ENCODE measurements around the gene PCSK4. TPM values are rescaled to one million over a fixed set of nuclear protein-coding genes. Genes with fewer than 3 reads are reported as not detected.
A peak's percentile ranks its signal among the peaks of the same experiment; 100 is the strongest.
"Not testable (repeated sequence)": the region's sequence is repeated elsewhere in the genome, so short reads cannot be mapped to it uniquely, and the experiment has no call there.

The PCSK4 gene
- total RNA-seq, 1 experiment from 2014 or later = 0.11 TPM

DNA sequence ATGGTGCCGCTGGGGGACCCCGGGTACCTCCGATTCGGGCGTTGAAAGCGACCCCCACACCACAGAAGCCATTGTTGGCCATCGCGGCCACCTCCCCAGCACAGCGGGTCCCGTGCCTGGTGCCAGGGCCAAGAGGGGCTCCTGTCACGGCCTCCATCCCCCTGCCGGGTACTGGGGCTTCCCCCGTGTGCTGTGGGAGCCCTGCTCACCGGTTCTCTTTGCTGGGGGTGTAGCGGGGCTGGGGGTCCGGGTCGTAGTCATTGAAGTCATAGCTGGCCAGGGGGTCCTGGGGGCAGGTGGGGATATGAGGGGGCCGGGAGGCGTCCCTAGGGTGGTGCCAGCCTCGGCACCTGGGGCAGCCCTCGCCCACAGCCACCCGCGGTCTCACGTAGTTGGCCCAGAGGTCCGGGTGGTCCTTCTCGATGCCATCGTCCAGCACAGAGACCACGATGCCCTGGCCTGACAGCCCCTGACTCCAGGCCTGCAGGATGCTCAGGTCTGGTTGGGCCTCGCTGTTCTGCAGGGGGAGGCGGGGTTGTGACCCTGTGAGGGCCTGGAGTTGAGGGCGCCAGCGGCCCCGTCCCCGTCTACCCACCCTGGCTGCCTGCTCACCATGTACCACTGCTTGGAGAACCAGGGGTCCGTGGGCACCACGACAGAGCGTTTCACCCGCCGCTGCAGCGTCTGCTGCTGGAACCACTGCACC lies 2.4 kb downstream of the PCSK4 start:
- no peak for DNase-seq (ENCODE audit: low read depth)

DNA sequence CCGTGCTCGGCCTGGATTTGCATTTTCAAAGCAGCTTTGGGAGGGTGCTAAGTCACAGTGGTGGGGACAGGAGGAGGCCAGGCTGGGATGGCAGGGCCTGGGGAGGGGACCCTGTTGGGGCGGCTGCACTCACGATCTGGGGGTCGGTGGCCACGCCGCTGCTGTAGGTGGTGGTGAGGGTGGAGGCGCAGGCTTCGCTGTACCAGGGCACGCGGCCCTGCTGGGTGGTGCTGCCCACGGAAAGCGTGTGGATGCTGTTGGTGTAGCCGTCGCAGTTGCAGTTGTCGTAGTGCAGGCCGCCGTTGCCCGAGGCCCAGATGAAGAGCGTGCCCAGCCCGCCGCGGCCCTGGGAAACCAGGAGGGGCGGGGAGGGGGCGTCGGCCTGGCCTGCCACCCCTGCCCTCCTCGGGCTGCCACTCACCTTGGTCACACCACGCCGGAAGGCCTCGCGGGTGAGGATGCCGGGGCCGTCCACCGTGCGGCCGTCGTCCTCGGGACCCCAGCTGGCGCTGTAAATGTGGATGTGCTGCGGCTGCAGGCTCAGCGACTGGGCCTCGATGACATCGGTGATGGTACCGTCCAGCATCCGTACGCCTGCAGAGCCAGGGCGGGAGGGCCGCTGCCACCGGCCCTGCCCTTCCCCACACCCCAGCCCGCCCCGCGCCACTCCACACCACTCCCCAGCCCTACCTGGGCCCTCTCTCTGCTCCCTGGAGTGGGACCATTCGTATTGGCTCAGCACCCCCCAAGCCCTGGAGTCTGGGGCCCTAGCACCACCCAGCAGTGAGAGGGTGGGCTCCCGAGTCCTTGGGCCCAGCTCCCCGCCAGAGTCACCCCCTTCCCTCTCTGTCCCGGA lies 3.2 kb downstream of the PCSK4 start:
- DNase-seq (ENCODE audit: low read depth) = no peak

DNA sequence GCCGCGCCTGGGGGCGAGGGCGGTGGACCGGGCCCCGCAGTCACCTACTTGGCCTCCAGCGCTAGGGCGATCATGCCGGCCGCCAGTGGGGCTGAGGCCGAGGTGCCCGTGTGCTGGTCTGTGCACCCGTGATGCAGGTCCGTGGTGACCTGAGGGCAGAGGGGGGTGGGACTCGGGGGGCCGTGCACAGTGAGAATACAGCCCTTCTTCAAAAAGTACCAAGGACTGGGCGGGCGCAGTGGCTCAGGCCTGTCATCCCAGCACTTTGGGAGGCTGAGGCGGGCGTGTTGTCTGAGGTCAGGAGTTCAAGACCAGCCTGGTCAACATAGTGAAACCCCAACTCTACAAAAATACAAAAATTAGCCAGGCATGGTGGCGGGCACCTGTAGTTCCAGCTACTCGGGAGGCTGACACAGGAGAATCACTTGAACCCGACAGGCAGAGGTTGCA lies 6.1 kb downstream of the PCSK4 start:
- no peak for DNase-seq (ENCODE audit: low read depth)

DNA sequence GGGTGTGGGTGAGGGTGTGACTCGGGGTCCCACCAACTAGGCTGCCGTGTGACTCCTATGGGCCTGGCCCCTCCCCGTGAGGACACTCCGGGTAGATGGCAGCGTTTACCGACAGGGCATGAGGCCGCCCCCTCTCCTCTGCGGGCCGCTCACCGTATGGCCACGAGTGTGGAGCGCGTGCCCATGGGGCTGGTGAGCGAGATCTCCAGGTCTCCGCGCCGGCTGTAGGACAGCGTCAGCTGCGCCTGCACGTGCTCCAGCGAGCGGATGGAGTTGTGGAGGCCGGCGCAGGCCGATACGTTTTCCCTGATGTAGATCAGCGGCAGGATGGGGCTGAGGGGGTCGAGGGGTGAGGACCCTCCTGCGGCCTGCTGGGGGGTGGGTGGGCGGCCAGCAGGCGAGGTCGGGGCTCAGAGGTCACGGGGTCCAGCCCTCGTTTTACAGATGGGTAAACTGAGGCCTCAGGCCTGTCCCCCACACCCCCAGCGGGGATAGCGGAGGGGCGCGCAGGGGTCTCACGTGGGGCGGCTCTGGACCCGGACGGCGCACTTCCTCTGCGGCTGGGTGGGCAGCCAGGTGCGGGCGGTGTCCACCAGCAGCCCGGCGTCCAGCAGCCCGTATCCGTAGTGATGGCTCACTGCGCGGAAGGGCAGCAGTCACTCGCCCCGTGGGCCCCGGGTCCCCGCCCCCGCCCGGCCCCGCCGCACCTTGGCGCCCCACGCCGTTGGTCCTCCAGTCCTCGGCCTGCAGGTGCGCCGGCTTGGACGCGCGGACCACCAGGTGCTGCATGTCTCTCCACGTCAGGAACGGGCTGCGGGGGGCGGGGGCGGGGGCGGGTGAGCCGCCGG lies 6.8 kb downstream of the PCSK4 start:
- DNase-seq (ENCODE audit: low read depth) = no peak

DNA sequence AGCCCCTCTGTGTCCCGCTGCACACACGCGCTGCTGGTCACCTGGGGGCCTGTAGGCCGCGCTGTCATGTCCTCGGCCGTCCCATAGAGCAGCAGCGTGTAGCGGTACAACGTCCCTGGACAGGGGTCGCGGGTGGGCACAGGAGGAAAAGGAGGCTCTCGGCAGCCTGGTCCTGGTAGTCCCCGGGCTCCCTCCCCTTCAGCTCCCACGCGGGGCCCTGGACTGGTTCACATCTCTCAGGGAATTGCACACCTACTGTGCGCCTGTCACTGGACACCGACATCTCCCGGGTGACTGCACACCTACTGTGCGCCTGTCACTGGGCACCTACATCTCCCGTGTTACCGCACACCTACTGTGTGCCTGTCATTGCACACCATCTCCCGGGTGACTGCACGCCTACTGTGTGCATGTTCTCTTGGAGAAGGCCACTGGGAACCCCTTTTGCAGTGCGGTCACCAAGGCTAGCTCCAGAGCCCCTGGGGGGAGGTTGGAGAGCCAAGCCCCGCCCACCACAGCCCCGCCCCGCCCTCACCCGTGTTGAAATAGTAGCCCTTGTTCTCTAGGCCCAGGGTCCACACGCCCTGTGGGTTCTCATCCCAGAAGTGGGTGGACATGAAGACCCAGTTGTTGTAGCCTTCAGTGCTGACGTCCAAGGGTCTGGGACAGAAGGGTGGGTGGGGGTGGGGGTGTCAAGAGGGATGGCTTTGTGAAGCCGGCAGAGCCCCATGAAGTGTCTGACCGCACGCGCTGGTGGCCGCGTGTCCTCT lies 7.6 kb downstream of the PCSK4 start:
- DNase-seq (ENCODE audit: low read depth) = no peak

DNA sequence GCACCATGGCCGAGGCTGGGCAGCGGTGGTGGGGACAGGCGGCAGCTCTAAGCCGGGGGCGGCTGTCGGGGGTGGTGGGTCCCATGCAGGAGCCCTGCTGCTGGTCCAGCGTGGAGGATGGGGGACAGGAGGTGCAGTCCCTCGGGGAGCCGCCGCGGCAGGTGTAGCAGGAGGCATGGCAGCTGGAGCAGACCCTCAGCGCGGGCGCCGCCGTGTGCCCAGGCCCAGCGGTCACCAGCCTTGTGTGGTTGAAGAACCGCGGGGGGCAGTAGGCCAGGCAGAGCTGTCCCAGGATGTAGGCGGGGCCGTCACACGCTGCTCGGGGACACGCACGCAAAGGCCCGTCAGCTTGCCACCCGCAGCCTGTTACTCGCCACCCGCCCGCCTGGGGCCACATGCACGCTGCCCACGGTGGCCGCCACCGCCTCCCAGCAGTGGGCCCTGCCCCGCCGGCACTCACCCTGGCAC lies 8.2 kb downstream of the PCSK4 start:
- DNase-seq (ENCODE audit: low read depth) = no peak

DNA sequence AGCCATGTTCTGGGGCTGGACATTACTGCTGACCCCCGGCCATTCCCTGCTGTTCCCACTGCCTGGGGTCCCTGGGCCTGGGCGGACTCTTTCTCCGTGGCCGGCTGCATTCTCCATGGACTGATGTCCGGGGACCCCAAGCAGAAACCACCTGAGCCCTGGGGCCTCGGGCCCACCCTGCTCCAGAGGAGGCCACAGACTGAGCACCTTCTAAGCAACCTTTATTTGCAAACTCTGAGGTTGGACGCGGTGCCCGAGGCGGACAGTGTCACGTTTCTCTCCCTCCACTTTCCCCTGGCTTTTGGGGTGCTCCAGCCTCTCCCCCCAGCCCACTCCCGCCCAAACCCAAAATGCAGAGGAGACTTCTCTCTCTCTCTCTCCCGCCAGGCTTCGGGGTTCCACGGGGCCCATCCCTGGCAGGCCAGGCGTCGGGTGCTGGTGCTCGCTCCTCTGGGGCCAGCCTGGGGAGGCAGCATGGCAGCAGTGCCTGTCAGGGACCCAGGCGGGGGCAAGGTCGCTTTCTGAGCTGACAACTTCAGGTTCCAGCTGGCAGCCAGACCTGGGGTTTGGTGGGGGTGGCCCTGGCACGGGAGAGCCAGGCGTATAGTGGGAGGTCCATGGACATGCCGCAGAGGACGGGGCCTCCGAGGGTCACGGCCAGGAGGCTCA lies 8.8 kb downstream of the PCSK4 start:
- no peak for DNase-seq (ENCODE audit: low read depth)

DNA sequence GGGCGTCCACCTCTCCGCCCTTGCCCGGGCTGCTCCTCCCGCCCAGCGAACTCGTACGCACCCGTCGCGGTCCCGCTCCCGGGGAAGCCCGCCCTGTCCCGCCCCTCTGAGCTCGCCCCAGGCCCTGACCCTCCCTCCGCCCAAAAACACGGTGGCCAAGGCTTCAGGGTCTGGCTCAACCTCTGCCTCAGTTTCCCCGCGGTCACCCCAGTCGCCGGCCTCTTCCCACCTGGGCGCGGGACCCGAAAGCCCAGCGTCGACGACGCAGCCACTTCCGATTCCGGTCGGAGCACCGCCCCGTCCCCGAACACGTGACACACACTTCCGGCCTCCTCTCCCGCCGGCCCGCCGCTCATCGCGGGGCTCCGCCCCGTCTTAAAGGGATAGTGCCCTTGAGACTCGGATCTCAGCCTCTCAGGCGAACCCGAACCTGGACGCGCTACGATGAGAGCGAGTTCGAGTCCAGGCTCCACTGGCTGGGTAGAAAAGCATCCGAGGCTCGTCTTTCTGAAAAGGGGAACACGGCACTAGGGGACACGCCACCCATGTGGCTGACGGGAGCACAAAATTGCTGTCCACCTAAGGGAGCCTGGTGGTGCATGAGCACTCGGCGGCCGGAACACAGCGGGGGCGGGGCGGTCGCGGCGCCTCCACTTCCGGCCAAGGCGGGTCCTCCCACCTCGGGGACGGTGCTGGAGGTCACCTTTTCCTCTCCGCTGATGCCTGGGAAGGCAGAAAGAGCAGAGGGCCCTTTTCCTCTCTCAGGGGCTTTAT lies 11.0 kb downstream of the PCSK4 start, which contains the start of gene C19orf25:
TSS of gene C19orf25 (minus strand) at position 282 of the 774 bp plus-strand sequence. CDS start 312 bp downstream, outside the sequence.
- DNase-seq (ENCODE audit: low read depth) = peak; percentile 97

DNA sequence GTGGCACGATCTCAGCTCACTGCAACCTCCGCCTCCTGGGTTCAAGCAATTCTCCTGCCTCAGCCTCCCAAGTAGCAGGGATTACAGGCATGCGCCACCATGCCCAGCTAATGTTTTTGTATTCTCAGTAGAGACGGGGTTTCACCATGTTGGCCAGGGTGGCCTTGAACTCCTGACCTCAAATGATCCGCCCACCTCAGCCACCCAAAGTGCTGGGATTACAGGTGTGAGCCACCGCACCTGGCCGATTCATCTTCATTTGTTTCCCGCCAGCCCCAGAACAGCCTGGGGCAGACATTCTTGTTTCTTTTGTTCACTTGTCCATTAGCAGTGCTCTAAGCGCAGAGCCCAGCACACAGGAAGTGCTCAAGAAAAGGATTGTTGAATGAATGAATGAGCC lies 13.1 kb downstream of the PCSK4 start:
- DNase-seq (ENCODE audit: low read depth) = not testable (repeated sequence)

DNA sequence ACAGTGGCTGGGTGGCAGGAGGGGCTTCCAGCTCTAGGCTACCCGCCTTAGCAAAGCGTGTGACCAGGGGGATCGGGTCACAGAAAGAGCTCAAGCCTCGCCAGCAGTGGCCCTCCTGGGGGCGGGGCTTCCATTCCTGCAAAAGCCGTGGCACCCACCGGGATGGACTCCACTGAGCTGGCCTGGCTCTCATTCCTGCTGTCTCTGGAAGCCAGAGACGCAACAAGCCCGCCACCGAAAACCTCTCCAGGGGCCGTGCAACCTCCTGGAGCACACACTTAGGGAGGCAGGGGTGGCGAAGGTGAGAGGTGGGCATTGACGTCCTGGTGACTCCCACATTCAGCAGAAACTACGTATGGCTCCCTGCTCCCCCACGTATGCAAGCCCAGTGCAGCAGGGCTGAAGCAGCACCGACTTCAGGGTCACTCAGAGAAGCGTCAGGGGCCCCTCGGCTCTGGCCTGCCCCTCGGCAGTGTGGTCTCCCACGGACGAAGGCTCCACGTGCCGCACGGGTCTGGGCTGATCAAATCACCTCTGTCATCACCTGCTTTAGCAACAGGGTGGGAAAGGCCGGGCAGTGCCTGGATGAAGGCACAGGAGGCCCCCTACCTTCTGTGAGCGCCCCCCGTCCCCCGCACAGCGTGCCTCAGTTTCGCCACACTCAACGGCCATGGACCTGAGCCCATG lies 14.3 kb downstream of the PCSK4 start:
- no peak for DNase-seq (ENCODE audit: low read depth)

DNA sequence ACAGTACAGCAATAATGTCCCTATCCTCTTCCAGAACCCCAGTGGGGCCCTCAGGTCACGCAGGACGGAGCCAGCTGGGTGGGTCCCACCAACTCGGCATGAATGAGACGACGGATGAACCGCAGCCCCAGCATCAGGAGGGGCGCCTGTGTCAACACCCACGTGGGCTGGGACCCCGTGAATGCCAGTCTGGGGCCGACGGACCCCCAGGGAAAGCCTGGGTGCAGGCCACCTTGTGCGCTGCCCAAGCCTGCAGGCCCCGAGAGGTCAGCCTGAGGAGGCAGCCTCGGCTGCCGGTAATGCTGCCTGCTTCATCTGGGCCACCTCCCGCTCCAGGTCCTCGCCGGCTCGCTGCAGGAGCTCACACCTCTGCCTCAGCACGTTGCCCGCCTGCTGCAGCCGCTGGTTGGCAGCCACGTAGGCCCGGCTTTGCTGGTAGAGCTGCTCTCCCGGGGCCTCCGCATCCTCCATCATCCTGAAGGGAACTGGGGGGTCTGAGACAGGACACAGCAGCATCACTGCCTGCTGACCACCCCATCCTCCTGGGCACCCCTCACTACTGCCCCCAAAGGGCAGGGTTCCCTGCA lies 15.3 kb downstream of the PCSK4 start:
- DNase-seq (ENCODE audit: low read depth) = no peak

DNA sequence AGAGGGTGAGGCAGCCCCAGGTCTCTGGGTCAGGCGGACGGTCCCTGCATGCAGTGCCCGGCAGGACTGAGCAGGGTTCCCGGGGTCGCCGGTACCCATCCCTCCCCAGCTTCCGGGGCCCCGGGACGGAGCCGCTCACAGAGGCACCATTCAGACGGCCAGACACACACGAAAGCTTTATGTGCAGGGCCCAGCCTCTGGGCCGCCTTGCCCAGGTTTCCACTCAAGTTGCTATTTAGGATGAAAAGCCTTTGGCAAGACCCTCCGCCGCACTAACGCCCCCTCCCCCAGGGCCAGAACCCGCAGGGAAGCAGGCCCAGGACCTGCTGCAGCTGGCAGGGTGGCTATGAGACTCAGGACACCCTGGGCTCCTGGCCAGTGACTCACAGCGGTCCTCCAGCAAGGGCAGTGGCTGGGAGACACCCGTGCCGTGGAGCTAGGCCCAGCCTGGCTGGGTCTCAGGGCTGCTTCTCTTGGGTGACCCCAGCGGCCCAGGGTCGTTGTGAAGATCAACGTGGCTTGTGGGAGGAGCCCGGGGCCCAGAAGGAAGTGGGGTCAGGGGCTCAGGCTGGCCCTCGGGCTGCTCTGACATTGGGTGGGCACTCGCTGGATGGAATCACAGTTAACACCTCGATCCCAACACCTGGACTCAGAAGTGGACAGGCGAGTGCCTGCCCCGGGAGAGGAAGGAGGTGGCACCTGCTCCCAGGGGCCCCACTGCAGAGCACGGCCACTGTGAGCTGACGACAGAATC lies 16.0 kb downstream of the PCSK4 start:
- DNase-seq (ENCODE audit: low read depth) = no peak

DNA sequence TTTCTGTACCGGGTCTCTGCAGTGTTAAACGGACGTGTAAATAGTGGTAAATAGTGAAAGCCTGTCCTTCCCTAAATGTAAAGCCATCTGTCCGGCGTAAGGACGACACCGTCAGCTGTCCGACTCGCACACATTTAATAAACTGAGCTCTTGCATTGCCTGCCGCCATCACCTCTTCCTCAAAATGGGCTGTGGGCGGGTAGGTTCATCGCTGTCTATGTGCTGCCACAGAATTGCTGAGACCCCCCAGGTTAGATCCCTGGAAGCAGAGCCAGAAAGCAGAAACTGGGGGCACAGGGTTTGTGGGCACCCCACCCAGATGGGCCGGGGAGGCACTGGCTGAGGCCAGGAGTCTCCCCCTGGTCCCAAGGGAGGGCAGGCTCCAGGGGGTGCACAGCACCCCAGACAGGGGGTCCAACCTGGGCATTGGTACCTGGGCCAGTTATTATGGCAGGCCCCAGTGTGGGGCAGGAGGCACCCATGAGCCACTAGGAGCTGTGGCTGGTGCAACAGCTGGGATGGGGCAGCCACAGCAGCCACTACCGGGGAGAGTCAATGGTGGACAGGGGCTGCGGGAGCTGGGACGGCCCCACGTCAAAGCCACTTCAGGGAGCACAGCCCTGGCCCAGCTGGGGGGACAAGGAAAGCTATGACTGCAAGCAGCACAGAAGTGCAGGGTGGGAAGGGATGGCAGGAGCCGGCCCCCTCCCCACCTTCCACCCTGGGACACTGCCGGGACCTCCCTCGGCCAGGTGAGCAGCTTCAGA lies 16.9 kb downstream of the PCSK4 start:
- no peak for DNase-seq (ENCODE audit: low read depth)

DNA sequence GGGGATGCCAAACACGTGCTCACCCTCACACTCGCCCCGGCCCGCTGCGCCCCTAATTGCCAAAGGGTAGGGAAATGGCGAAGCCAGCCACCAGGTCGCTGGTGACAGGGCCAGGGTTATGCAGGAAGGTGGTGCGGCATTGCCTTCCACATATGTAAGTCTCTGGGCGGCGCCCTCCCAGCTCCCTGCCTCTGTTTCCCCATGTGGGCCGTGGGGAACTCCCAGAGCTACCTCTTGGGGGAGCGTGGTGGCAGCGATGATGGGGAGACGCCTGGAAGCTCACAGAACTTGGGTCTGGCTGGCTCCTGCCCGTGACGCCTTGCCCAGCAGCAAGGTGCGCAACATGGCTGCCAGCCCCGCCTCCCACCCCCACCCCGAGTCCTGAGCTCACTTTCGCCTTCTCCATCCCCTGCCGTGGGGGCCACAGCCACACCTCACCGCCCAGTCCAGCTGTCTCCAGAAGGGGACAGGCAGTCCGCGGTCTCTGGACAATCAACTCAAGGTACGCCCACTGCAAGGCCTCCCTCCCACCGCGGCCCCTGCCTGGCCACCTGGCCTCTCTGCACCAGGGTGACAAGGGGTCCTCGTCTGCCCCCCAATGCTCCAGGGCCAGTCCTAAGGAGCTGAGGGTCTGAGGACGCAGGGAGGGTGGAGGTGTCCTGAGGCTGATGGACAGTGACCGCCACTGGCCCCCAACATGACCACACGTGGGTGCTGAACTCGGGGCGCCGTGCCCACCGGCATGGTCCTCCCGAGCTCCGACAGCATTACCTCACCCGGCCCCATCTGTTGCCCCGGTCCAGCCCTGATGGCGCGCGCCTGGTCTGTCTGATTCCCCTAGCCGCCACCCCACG lies 17.7 kb downstream of the PCSK4 start:
- no peak for DNase-seq (ENCODE audit: low read depth)

DNA sequence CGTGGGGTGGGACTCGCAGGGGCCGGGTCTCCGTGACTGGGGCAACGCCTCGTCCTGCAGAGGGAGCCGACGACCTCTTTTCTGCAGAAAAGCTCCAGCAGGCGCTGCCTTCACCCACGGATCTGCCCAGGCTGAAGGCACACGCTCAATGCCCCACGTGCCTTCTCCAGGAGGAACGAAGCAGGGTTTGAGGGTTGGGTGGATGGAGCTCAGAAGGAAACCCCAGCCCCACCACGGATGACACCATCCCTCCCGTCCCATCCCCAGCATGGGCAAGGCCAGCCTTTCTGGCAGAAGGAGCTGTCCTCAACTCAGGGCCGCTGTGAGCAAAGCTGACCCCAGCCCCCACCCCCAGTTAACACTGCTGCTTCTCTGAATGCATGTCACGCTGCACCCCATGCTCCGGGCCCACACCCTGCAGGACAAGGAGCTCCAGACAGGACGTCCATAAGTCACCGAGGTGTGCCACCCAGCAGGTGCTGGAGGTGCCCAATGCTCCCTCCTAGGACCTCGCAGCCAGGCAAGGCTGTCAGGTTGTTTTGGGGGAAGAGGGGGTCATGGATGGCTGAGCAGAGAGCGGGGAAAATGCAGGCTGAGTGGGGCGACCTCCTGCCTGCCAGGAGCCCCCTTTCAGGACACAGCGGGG lies 18.5 kb downstream of the PCSK4 start:
- no peak for DNase-seq (ENCODE audit: low read depth)

DNA sequence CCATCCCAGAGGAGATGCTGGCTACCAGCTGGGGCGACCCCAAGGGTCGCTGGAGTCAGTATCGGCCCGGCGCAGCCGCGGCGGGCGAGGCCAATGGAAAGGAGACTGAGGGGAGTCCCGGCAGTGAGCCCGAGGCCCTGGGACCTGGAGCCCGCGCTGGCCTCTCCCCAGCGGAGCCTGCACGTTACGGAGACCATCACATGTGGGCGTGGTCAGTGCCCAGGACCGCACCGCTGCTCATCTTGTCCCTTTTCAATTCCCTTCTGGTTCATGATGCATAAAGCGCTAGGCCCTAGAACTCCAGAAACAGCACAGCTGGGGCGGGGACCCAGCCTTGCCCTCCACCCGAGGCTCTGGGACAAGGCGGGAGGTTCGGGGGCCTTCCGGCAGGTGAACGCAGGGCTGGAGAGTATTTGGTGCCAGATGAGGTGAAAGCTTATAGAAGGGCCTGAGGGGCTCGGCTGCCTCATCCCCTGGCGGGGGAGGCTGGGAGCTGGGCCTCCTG lies 19.1 kb downstream of the PCSK4 start:
- no peak for DNase-seq (ENCODE audit: low read depth)
